Activated T-cell treated with anti-CD3 and anti-CD28 coated beads for 48 hours (primary cell): ENCODE results near the gene TMEM267.
"Not testable (repeated sequence)": the region's sequence is repeated elsewhere in the genome, so short reads cannot be mapped to it uniquely, and the experiment has no call there.

Experiments
- DNase-seq: peaks from one replicate; pipeline ENCODE4 v3.0.0-alpha.2; 2020; ENCODE audit warnings: low read depth

TMEM267 gene

GRCh38 chr5:43409809-43410271 lies 73.8 kb downstream of the TMEM267 start:
- no peak for DNase-seq

- not testable (repeated sequence) for DNase-seq
Observed at GRCh38 chr5:43402524-43403066, 81.1 kb downstream of the TMEM267 start.

- DNase-seq, result no peak
Observed at GRCh38 chr5:43401827-43402226, 81.8 kb downstream of the TMEM267 start.

GRCh38 chr5:43400082-43400481 lies 83.6 kb downstream of the TMEM267 start:
- no peak for DNase-seq

GRCh38 chr5:43396762-43397304 lies 86.8 kb downstream of the TMEM267 start:
- DNase-seq, result peak; percentile 64
